HepG2 (cell line): Measurements from ENCODE around the gene STARD10. TPM values are rescaled to one million over a fixed set of nuclear protein-coding genes. Genes with fewer than 3 reads are reported as not detected.

ENCODE experiments used
- ERF ChIP-seq: IDR thresholded peaks from 2 replicates; pipeline ENCODE4 v1.6.1; 2018; ENCODE audit warnings: missing biosample characterization, missing genetic modification reagents
- ETV5 ChIP-seq: IDR thresholded peaks from 2 replicates; pipeline ENCODE4 v1.6.1; 2018; ENCODE audit warnings: missing biosample characterization, missing genetic modification reagents, inconsistent platforms, borderline replicate concordance
- FOSL2 ChIP-seq: sonication (generic); formaldehyde crosslinking; IDR thresholded peaks from 2 replicates; pipeline ENCODE4 v1.4.0; 2020; ENCODE audit warnings: missing genetic modification reagents
- HDAC1 ChIP-seq: sonication (generic); formaldehyde crosslinking; IDR thresholded peaks from 2 replicates; pipeline ENCODE4 v1.5.1; 2020; ENCODE audit warnings: mild to moderate bottlenecking, missing genetic modification reagents
- SALL1 ChIP-seq: sonication (generic); formaldehyde crosslinking; IDR thresholded peaks from 2 replicates; pipeline ENCODE4 v1.8.0; 2022; ENCODE audit warnings: mild to moderate bottlenecking, missing genetic modification reagents
- ZNF432 ChIP-seq: sonication (generic); formaldehyde crosslinking; IDR thresholded peaks from 2 replicates; pipeline ENCODE4 v1.5.0; 2020; ENCODE audit warnings: missing genetic modification reagents, mild to moderate bottlenecking, borderline replicate concordance
- ZNF510 ChIP-seq: sonication (generic); formaldehyde crosslinking; IDR thresholded peaks from 2 replicates; pipeline ENCODE4 v1.4.0; 2020; ENCODE audit warnings: low read depth, mild to moderate bottlenecking, missing genetic modification reagents
- polyA plus RNA-seq, 8 experiments: library from polyadenylated mRNA; depleted of rRNA in 3 of 8; stranded (reverse) in 7 of 8; unstranded in 1 of 8; fragments of >200 nt; fragmentation: Illumina TruSeq in 4 of 8; extraction: Trizol in 4 of 8; gene quantifications; 2 replicates each; pipeline versions ENCODE4 v1.2.1 to v1.2.3, GENCODE V29; 2011 to 2016; ENCODE audit warnings: low read depth in 4 of 8, missing spikeins in 1 of 8, mixed read lengths in 1 of 8; ENCODE audit not compliant: insufficient read depth in 1 of 8
- total RNA-seq, 5 experiments: library from RNA; depleted of rRNA; stranded (reverse); fragments of >200 nt; fragmentation: Illumina TruSeq; extraction: Trizol; gene quantifications; 2 replicates each; pipeline ENCODE4 v1.2.3, GENCODE V29; 2016; ENCODE audit warnings: low read depth in 1 of 5
- TF ChIP-seq, protein P1 (sequence below): sonication (generic); formaldehyde crosslinking; IDR thresholded peaks from 2 replicates; pipeline ENCODE4 v1.5.0; 2020; ENCODE audit warnings: mild to moderate bottlenecking, missing genetic modification reagents, moderate library complexity
- TF ChIP-seq, protein P2 (sequence below), 2 experiments: sonication (generic) in 1 of 2; formaldehyde crosslinking in 1 of 2; IDR thresholded peaks; 2 replicates each; pipeline versions ENCODE4 v1.4.0 to v1.6.1; 2016 to 2020; ENCODE audit warnings: borderline replicate concordance in 1 of 2, low read depth in 1 of 2, mild to moderate bottlenecking in 1 of 2, missing genetic modification reagents in 1 of 2
- TF ChIP-seq, protein P3 (sequence below): sonication (generic); formaldehyde crosslinking; IDR thresholded peaks from 2 replicates; pipeline ENCODE4 v1.4.0; 2020; ENCODE audit warnings: missing genetic modification reagents, borderline replicate concordance
- TF ChIP-seq, protein P4 (sequence below): sonication (generic); formaldehyde crosslinking; IDR thresholded peaks from 2 replicates; pipeline ENCODE4 v1.4.0; 2020; ENCODE audit warnings: missing genetic modification reagents, mild to moderate bottlenecking, borderline replicate concordance

Gene STARD10
- total and polyA plus RNA-seq, 2 of the 13 experiments (the other 11 are each of a cell fraction or from before 2014, with no cell fraction given), result 260 to 341 TPM

DNA sequence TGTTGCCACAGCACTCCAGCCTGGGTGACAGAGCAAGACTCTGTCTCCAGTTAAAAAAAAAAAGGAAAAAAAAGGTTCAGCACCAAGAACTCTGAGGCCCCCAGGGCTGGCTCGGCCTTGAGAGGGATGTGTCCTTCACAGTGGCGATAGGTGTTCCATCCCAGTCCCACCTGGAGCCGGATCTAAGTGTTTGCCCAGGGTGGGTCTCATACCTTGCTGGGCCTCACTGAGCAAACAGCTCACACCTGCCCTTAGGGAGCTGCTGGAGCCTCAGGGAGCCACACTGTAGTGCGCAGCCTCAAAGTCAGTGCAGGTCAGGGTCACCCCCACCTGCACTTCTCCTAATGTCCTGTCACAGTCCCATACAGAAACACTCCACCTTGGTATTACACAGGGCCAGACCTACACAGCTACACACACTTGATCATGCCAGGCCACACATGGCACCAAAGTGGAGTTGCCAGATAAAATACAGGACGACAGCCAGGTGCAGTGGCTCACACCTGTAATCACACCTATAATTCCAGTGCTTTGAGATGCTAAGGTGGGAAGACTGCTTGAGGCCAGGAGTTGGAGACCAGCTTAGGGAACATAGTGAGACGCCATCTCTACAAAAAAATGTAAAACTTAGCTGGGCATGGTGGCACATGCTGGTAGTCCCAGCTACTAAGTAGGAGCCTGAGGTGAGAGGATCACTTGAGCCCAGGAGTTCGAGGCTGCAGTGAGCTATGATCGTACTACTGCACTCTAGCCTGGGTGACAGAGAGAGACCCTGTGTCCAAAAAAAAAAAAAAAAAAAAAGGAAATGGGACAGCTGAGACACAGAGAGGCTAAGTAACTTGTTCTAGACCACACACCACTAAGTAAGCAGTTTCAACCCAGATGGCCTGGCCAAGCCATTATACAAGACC is 7.3 kb downstream of the STARD10 start (continued):
- TF ChIP-seq ZNF510 (CRISPR knock-in tag), result no peak
- TF ChIP-seq HDAC1 (CRISPR knock-in tag), result peak; percentile 62; the same call in 1 of the 2 replicates
- TF ChIP-seq, protein P1, sequence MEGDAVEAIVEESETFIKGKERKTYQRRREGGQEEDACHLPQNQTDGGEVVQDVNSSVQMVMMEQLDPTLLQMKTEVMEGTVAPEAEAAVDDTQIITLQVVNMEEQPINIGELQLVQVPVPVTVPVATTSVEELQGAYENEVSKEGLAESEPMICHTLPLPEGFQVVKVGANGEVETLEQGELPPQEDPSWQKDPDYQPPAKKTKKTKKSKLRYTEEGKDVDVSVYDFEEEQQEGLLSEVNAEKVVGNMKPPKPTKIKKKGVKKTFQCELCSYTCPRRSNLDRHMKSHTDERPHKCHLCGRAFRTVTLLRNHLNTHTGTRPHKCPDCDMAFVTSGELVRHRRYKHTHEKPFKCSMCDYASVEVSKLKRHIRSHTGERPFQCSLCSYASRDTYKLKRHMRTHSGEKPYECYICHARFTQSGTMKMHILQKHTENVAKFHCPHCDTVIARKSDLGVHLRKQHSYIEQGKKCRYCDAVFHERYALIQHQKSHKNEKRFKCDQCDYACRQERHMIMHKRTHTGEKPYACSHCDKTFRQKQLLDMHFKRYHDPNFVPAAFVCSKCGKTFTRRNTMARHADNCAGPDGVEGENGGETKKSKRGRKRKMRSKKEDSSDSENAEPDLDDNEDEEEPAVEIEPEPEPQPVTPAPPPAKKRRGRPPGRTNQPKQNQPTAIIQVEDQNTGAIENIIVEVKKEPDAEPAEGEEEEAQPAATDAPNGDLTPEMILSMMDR, result peak; percentile 26; the same call in 1 of the 2 replicates
- peak; percentile 92 for TF ChIP-seq ETV5
- TF ChIP-seq, protein P2, sequence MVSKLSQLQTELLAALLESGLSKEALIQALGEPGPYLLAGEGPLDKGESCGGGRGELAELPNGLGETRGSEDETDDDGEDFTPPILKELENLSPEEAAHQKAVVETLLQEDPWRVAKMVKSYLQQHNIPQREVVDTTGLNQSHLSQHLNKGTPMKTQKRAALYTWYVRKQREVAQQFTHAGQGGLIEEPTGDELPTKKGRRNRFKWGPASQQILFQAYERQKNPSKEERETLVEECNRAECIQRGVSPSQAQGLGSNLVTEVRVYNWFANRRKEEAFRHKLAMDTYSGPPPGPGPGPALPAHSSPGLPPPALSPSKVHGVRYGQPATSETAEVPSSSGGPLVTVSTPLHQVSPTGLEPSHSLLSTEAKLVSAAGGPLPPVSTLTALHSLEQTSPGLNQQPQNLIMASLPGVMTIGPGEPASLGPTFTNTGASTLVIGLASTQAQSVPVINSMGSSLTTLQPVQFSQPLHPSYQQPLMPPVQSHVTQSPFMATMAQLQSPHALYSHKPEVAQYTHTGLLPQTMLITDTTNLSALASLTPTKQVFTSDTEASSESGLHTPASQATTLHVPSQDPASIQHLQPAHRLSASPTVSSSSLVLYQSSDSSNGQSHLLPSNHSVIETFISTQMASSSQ (IDR thresholded peaks at IDR 0.05; ENCODE audit: low read depth), result no peak
- TF ChIP-seq, protein P2 (CRISPR knock-in tag; IDR thresholded peaks at IDR 0.05; ENCODE audit: borderline replicate concordance), result peak; percentile 41; the same call in 1 of the 2 replicates
- TF ChIP-seq, protein P3, sequence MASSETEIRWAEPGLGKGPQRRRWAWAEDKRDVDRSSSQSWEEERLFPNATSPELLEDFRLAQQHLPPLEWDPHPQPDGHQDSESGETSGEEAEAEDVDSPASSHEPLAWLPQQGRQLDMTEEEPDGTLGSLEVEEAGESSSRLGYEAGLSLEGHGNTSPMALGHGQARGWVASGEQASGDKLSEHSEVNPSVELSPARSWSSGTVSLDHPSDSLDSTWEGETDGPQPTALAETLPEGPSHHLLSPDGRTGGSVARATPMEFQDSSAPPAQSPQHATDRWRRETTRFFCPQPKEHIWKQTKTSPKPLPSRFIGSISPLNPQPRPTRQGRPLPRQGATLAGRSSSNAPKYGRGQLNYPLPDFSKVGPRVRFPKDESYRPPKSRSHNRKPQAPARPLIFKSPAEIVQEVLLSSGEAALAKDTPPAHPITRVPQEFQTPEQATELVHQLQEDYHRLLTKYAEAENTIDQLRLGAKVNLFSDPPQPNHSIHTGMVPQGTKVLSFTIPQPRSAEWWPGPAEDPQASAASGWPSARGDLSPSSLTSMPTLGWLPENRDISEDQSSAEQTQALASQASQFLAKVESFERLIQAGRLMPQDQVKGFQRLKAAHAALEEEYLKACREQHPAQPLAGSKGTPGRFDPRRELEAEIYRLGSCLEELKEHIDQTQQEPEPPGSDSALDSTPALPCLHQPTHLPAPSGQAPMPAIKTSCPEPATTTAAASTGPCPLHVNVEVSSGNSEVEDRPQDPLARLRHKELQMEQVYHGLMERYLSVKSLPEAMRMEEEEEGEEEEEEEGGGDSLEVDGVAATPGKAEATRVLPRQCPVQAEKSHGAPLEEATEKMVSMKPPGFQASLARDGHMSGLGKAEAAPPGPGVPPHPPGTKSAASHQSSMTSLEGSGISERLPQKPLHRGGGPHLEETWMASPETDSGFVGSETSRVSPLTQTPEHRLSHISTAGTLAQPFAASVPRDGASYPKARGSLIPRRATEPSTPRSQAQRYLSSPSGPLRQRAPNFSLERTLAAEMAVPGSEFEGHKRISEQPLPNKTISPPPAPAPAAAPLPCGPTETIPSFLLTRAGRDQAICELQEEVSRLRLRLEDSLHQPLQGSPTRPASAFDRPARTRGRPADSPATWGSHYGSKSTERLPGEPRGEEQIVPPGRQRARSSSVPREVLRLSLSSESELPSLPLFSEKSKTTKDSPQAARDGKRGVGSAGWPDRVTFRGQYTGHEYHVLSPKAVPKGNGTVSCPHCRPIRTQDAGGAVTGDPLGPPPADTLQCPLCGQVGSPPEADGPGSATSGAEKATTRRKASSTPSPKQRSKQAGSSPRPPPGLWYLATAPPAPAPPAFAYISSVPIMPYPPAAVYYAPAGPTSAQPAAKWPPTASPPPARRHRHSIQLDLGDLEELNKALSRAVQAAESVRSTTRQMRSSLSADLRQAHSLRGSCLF (CRISPR knock-in tag), result no peak
- no peak for TF ChIP-seq ZNF432
- TF ChIP-seq ERF (CRISPR knock-in tag), result 0 out of 2 replicates have a peak, but pooled peaks have one; percentile 21
- peak; percentile 45 for TF ChIP-seq FOSL2 (CRISPR knock-in tag)
- TF ChIP-seq, protein P4, sequence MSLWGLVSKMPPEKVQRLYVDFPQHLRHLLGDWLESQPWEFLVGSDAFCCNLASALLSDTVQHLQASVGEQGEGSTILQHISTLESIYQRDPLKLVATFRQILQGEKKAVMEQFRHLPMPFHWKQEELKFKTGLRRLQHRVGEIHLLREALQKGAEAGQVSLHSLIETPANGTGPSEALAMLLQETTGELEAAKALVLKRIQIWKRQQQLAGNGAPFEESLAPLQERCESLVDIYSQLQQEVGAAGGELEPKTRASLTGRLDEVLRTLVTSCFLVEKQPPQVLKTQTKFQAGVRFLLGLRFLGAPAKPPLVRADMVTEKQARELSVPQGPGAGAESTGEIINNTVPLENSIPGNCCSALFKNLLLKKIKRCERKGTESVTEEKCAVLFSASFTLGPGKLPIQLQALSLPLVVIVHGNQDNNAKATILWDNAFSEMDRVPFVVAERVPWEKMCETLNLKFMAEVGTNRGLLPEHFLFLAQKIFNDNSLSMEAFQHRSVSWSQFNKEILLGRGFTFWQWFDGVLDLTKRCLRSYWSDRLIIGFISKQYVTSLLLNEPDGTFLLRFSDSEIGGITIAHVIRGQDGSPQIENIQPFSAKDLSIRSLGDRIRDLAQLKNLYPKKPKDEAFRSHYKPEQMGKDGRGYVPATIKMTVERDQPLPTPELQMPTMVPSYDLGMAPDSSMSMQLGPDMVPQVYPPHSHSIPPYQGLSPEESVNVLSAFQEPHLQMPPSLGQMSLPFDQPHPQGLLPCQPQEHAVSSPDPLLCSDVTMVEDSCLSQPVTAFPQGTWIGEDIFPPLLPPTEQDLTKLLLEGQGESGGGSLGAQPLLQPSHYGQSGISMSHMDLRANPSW, result no peak
- TF ChIP-seq SALL1 (CRISPR knock-in tag), result peak; percentile 78
